T-cell (primary cell): Measurements from ENCODE around the gene TMEM184A. TPM values are rescaled to one million over a fixed set of nuclear protein-coding genes. Genes with fewer than 3 reads are reported as not detected.

ENCODE experiments used
- total RNA-seq, 35 experiments: library from RNA in 6 of 35; stranded (reverse) in 6 of 35; fragments of 120-200 nt in 1 of 35; gene quantifications; one replicate each; pipeline versions ENCODE4 v1.2.1 to v1.2.4 and lab custom pipeline; 2013 to 2026

Gene TMEM184A
- total RNA-seq, 5 donors from 2014 or later (not counting 1 experiment from before 2014, with no cell fraction given): 0.18 to 0.38 (median 0.33) TPM; not detected in 2

Other genes starting within 250 kb of the TMEM184A start
- 1 to 10 TPM; 2.1 to 5.5 (median 3.2) TPM for gene MICALL2, start 96.7 kb downstream of the TMEM184A start, total RNA-seq
- gene INTS1, start 51.8 kb downstream of the TMEM184A start, total RNA-seq: 100 to 1,000 TPM; 102 to 147 (median 131) TPM
- 10 to 100 TPM; 52.0 to 80.1 (median 73.8) TPM for gene MAFK, start 25.5 kb downstream of the TMEM184A start, total RNA-seq
- 10 to 100 TPM; 17.6 to 28.5 (median 20.6) TPM for gene PSMG3, start 13.8 kb upstream of the TMEM184A start, total RNA-seq
- gene ELFN1, start 114.1 kb upstream of the TMEM184A start, total RNA-seq: under 1 TPM in 3 of 5 donors, not detected in 2; 0.06 to 0.12 (median 0.07) TPM